HG02884 (cell line): ENCODE data around the gene UBE2G1.

Source experiments
- ATAC-seq: cut with Tn5 transposase; IDR thresholded peaks from one replicate; pipeline ENCODE4 v1.9.1; 2021; ENCODE audit warnings: mild to moderate bottlenecking, moderate library complexity; ENCODE audit not compliant: unreplicated experiment

UBE2G1 gene

DNA sequence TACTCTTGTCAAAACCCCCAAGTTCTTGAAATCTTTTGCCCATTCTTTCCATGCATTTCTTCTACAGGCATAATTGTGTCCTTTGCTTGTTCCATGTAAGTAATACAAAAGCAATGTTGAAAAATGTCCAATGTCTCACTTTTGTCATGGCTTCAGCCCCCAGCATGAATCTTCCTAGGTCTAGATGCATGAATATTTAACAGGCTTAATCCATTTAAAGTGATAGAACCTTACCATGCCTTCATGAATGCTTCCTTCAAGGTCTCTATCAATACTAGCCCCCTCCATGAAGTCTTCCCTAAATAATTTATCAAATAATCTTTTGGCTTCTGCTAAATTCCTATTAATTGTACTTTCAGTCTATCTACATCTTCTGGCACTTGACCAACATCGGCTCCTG is 56.6 kb downstream of the UBE2G1 start:
- no peak for ATAC-seq

GRCh38 chr17:4307179-4307930 is 59.1 kb downstream of the UBE2G1 start:
- no peak for ATAC-seq

- ATAC-seq = no peak
Observed at GRCh38 chr17:4305224-4305623, 61.3 kb downstream of the UBE2G1 start.

GRCh38 chr17:4304417-4305027 is 62.0 kb downstream of the UBE2G1 start:
- ATAC-seq = no peak

DNA sequence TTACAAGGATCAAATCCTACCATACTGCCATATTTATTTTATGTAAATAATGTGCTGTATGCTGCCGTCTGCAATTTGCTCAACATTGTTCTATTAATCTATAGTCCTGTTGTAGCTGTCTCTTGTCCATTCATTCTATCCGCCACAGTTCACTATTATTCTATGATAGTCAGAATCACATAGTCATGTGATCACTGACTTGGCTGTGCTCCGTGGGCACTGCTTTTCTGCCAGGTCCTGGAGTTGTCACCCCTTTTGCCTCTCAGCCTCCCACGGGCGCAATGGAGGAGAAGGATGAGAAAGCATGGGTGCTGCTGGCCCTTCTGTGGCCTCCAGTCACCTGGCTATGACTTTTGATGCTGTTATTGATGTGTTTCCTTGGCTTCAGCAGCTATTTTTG is 65.4 kb downstream of the UBE2G1 start:
- no peak for ATAC-seq

DNA sequence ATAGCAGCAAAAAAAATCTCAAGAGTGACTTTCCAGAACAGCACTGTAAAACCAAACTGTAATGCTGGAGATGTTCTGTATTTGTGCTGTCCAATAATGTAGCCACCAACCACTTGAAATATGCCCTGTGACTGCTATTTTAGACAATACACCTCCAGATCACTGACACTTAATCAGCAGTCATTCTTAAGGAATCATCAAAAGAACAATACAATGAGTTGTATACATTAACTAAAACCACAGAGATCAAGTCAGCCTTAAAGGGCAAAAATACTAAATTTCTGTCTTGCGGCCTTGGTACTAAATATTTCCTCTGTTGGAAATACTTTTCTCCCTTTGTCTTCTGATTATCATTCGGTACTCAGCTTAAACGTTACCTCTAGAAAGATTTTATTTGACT is 69.1 kb downstream of the UBE2G1 start:
- ATAC-seq = no peak

- no peak for ATAC-seq
Observed at GRCh38 chr17:4295686-4296085, 70.8 kb downstream of the UBE2G1 start.

DNA sequence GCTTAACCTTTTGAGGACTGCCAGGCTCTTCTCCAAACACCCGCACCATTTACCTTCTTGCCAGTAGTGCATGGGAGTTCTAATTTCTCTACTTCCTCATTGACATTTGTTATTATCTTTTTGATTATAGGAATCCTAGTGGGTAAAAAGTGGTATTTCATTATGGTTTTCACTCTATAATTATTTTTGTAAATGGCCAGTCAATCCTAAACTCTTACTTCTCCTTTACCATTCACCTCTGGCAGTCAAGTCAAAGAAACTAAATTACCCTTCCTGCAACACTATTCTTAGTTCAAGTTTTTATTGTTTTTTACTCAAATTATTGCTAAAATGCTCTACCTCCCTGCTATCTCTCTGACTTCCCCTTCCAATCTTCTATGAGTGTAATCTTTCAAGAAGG is 72.9 kb downstream of the UBE2G1 start:
- no peak for ATAC-seq

DNA sequence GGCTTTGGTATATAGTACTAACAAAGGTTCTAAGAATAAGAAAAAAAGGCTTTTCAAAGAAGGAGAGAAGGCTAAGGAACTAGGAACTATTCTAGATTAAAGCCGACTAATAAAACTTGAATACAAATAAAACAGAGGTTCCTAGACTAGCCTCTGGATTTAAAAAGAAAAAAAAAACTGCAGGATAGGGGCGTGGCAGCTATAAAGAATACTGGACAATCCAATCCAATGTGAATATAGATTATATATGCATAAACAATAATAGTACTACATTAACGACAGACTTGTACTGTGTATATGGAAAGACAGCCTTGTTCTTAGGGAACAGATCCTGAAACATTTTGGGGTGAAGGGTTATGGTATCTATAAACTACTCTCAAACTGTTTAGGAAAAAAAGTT is 78.8 kb downstream of the UBE2G1 start:
- no peak for ATAC-seq

GRCh38 chr17:4276514-4276913 is 90.0 kb downstream of the UBE2G1 start:
- ATAC-seq = no peak

GRCh38 chr17:4272972-4273368 is 93.5 kb downstream of the UBE2G1 start:
- no peak for ATAC-seq

DNA sequence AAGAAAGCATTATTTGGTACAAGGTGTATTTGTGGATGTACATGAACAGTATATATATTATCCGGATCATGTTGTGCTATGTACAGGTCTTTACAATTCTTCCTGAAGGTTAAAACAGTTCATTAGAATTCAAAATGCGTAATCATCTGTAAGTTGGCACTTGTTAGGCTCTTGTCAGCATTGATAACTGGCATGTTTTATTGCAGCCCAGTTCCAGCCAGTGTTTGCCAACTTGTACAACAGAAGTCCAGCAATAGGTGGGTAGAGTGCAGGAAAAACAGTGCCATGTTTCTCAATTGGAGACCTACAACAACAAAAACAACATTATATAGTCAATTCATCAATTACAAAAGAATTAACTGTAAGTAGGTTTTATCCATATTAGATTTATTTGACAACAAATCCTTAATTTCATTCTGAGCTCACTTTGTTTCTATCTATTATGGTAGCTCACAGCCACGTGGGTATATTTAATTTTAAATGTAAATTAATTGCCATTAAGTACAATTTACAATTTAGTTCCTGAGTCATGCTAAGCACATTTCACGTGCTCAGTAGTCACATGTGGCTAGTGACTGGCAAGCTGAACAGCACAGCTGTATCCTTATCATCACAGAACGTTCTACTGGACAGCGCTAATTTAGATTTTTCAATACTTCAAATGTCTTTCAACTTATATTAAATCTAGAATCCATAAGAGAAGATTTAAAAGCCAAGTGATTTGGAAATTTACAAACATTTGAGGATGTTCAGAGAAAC is 94.1 kb downstream of the UBE2G1 start:
- no peak for ATAC-seq

DNA sequence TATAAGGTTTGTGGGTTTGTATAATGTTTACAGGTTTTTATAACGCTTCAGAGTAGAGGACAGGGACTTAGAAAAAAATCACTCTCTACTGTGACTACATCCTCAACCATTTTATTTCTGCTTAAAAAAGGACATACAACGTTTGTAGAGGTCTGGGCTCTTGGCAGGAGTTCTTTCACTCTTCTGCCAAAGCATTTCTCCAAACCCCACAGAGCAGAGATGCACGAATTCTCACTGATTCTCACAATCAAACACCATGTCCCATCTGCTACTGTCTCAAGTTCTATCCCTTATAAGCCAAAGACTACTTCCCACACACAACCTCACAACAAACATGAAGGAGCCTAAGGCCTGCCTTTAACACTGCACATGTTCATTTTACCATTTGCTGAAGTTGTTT is 95.7 kb downstream of the UBE2G1 start:
- ATAC-seq = no peak

DNA sequence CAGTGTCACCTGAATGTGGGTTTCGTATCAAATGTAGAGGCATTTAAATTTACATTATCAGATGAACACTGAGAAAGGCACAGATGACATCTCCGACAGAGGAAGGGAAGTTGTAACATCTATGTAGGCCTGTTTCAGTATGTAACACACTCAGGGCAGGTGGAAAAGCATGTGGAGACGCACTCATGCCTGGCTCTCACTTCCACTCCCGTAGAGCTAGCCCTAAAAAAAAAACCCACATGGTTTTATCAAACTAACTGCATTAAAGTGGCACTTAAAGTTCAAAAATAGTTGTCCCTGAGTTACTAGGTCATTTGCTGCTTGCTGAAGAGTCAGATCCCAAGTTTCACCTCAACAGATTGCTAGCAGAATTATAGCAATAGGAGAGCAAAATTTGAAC is 96.6 kb downstream of the UBE2G1 start:
- no peak for ATAC-seq

- ATAC-seq = no peak
Observed at GRCh38 chr17:4267402-4267801, 99.1 kb downstream of the UBE2G1 start.

DNA sequence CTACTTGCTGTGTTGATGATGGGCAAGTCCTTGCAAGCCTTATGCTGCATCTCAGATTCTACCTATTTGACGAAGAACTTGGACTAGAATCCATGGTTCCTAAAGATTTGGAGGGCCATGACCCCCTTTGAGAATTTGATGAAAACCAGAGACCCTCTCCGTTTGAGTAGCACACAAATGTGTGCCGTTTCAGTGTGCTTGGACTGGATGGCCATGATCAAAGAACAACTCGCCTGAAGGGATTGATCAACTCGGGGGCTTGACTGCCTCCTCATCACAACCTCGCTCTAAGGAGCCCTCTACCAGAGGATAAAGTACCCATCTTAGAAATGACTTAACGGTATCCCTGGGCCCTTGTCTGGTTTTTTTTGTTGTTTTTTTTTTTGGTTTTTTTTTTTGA is 99.9 kb downstream of the UBE2G1 start:
- ATAC-seq = no peak

GRCh38 chr17:4263282-4264215 is 102.9 kb downstream of the UBE2G1 start, which contains the start of gene ANKFY1:
ANKFY1 (minus strand) TSS chr17:4263979; CDS start chr17:4263941, 38 bp downstream.
- ATAC-seq = peak; percentile 69

- ATAC-seq = no peak
Observed at GRCh38 chr17:4262703-4263102, 103.8 kb downstream of the UBE2G1 start.

DNA sequence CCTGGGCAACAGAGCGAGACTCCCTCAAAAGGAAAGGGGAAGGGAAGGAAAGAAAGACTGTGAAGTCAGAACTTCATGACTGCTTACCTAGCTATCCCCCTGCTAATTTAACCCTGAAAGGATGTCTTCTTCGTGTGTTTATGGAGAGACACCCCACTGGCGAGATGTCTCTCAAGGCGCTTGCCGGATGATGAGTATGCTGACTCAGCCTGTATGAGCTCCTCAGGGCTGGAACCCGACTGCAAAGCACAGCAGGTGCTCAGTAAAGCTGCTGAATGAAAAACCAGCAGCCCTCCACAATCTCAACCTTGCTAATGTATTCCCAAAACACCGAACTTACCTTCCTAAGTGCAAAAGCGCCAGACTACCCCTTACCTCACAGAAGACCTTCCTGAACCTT is 105.0 kb downstream of the UBE2G1 start:
- ATAC-seq = no peak

- no peak for ATAC-seq
Observed at GRCh38 chr17:4258867-4259266, 107.6 kb downstream of the UBE2G1 start.

DNA sequence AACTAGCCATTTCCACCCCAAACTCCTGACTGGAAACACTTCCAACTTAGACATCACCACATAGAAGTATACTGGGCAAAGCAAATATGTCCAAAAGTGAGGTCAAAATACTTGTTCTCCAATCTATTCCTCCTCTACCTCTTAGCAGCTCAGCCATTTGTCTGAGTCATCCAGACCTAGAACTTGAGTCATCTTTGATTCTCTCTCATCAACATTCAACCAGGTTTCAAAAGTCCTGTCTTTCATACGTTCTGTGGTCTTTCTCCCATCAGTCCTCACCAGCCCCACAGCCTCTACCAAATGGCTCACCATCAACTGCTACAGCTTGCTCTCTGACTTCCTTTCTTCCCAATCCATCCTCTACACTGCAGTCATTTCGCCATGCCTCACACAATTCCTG is 109.5 kb downstream of the UBE2G1 start:
- no peak for ATAC-seq
